Panc1 (cell line): Measurements from ENCODE around the gene CDH23. TPM values are rescaled to one million over a fixed set of nuclear protein-coding genes. Genes with fewer than 3 reads are reported as not detected.

Source experiments
- ATAC-seq: fragments of 200-7000 bp; cut with Tn5 transposase; 2 replicates; pipeline ENCODE4 v1.9.1; 2020; ENCODE audit warnings: mild to moderate bottlenecking, moderate library complexity
- BruUV-seq: library from RNA; stranded (reverse); fragments of 400-500 nt; replicated peaks from 2 replicates; lab custom pipeline; 2021; lab: Mats Ljungman, UMichigan
- CTCF ChIA-PET: fragments of 300-600 bp; sonication (Branson Sonifier 250); formaldehyde crosslinking; loops from one replicate; lab custom pipeline; 2022; ENCODE audit warnings: antibody characterized with exemption; lab: Charles Lee
- POLR2A ChIA-PET: fragments of 300-600 bp; sonication (Branson Sonifier 250); formaldehyde crosslinking; loops from one replicate; lab custom pipeline; 2022; ENCODE audit warnings: antibody characterized with exemption; lab: Charles Lee
- DNase-seq: peaks from one replicate; pipeline ENCODE4 v3.0.0-alpha.2; 2010; ENCODE audit warnings: low read depth, low spot score
- H3K27ac ChIP-seq: 2 replicates; pipeline ENCODE4 v1.5.1; 2011; ENCODE audit warnings: mild to moderate bottlenecking, low read length, inconsistent platforms
- H3K27me3 ChIP-seq: fragments of 200-500 bp; sonication (Bioruptor generic); 2 replicates; pipeline ENCODE4 v1.6.0; 2014; ENCODE audit warnings: low read length, inconsistent platforms; ENCODE audit not compliant: control insufficient read depth, insufficient read depth
- H3K36me3 ChIP-seq: fragments of 200-500 bp; sonication (Bioruptor generic); 2 replicates; pipeline ENCODE4 v1.5.1; 2014; ENCODE audit warnings: inconsistent platforms, mild to moderate bottlenecking, low read length, moderate library complexity; ENCODE audit not compliant: control insufficient read depth, insufficient read depth
- H3K4me1 ChIP-seq: 2 replicates; pipeline ENCODE4 v1.5.1; 2011; ENCODE audit warnings: inconsistent platforms, mild to moderate bottlenecking, low read length, moderate library complexity; ENCODE audit not compliant: control insufficient read depth, insufficient read depth
- H3K4me3 ChIP-seq, 2 experiments: 2 replicates each; pipeline ENCODE4 v1.5.1; 2011 to 2012; ENCODE audit warnings: low read depth in 2 of 2, low read length in 2 of 2, mild to moderate bottlenecking in 2 of 2, inconsistent platforms in 1 of 2, moderate library complexity in 1 of 2
- H3K9me3 ChIP-seq: fragments of 200-500 bp; sonication (Bioruptor generic); 2 replicates; pipeline ENCODE4 v1.5.1; 2014; ENCODE audit warnings: low read depth, mild to moderate bottlenecking, inconsistent platforms, low read length, moderate library complexity; ENCODE audit not compliant: control insufficient read depth, insufficient read depth
- CTCF ChIP-seq: fragments of 450-650 bp; IDR thresholded peaks from 2 replicates; pipeline ENCODE4 v1.5.1; 2017; ENCODE audit warnings: mild to moderate bottlenecking
- POLR2AphosphoS5 ChIP-seq: IDR thresholded peaks from 2 replicates; pipeline ENCODE4 v1.6.1; 2012; ENCODE audit warnings: mild to moderate bottlenecking, low read depth, low read length, moderate library complexity
- REST ChIP-seq, 2 experiments: IDR thresholded peaks; 2 replicates each; pipeline ENCODE4 v1.6.1; 2011 to 2012; ENCODE audit warnings: low read depth in 2 of 2, control low read depth in 1 of 2, low read length in 1 of 2, mild to moderate bottlenecking in 1 of 2, moderate library complexity in 1 of 2; ENCODE audit not compliant: insufficient read depth in 1 of 2
- SIN3A ChIP-seq: IDR thresholded peaks from 2 replicates; pipeline ENCODE4 v1.6.1; 2012; ENCODE audit warnings: low read depth, mild to moderate bottlenecking, low read length, moderate library complexity, borderline replicate concordance; ENCODE audit not compliant: insufficient read depth
- TCF7L2 ChIP-seq: IDR thresholded peaks from 2 replicates; pipeline ENCODE4 v1.6.1; 2011; ENCODE audit warnings: mild to moderate bottlenecking, low read depth, low read length, inconsistent platforms
- in situ Hi-C: cut with HindIII; loops from 2 replicates; pipeline ENCODE4 v1.10.0; 2016; ENCODE audit warnings: low sequenced_read_pairs, low pct_unique_long_range_greater_than_20kb
- intact Hi-C: fragments of 100-400 bp; cut with micrococcal nuclease; formaldehyde crosslinking; loops from one replicate; pipeline ENCODE4 v1.10.0; 2022; ENCODE audit not compliant: unreplicated experiment
- total RNA-seq: library from RNA; stranded (reverse); gene quantifications from one replicate; pipeline ENCODE4 v1.2.1, GENCODE V29; 2021; ENCODE audit not compliant: unreplicated experiment

CDH23 gene
- total RNA-seq, 1 experiment from 2014 or later, result 2.7 TPM

DNA sequence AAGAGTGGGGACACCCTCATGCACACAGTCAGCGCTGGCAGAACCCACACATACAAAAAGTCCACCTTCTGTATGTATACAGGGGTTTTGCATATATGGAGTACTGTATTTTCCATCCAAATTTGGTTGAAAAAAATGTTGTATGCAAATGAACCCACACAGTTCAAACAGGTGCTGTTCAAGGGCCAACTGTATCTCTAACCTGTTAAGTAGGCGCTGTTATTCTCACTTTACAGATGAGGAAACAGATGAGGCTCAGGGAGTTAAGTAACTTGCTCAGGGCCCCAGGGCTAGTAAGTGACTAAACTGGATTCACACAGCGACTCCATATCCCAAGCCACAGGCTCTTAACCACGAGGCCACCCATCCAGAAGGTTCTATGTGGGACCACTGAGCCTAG lies 252.9 kb downstream of the CDH23 start:
- ATAC-seq (no peak), DNase-seq (no peak)
- no peak for TF ChIP-seq SIN3A
- TF ChIP-seq REST (IDR thresholded peaks at IDR 0.05; ENCODE audit: insufficient read depth in 1 of 2, low read depth in 2 of 2, low read length in 1 of 2), result no peak
- no peak for TF ChIP-seq CTCF
- TF ChIP-seq POLR2AphosphoS5, result no peak
- TF ChIP-seq TCF7L2, result no peak
- H3K4me3 ChIP-seq, result no peak overlapping the region
- intact Hi-C loops, result no loop called here
- no peaks in the 10 kb centered on the region for H3K9me3 ChIP-seq
- no peaks in the 10 kb centered on the region for H3K27me3 ChIP-seq
- no peaks in the 10 kb centered on the region for H3K4me1 ChIP-seq
- in situ Hi-C loops, result no loop called here
- POLR2A ChIA-PET, result no interaction called here
- CTCF ChIA-PET, result no interaction called here
- H3K36me3 ChIP-seq, result no peaks in the 10 kb centered on the region
- BruUV-seq, result no TSS peak
- H3K27ac ChIP-seq, result no peak overlapping the region

- Histone ChIP-seq H3K27me3 (no peaks in the 10 kb centered on the region), H3K27ac (no peak overlapping the region), H3K9me3 (no peaks in the 10 kb centered on the region), H3K4me1 (no peaks in the 10 kb centered on the region), H3K36me3 (no peaks in the 10 kb centered on the region), H3K4me3 (no peak overlapping the region)
- CTCF ChIA-PET, result no interaction called here
- BruUV-seq, result no TSS peak
- POLR2A ChIA-PET, result no interaction called here
- intact Hi-C loops (no loop called here), in situ Hi-C loops (no loop called here)
- ATAC-seq, result no peak
- TF ChIP-seq TCF7L2, result no peak
- TF ChIP-seq SIN3A, result no peak
- no peak for TF ChIP-seq CTCF
- TF ChIP-seq POLR2AphosphoS5, result no peak
- no peak for TF ChIP-seq REST (IDR thresholded peaks at IDR 0.05; ENCODE audit: insufficient read depth in 1 of 2, low read depth in 2 of 2, low read length in 1 of 2)
- DNase-seq, result no peak
These were observed 253.7 kb downstream of the CDH23 start for GRCh38 chr10:71650397-71650796.
